ENCODE measurements around the gene KDELR1.

The KDELR1 gene

DNA sequence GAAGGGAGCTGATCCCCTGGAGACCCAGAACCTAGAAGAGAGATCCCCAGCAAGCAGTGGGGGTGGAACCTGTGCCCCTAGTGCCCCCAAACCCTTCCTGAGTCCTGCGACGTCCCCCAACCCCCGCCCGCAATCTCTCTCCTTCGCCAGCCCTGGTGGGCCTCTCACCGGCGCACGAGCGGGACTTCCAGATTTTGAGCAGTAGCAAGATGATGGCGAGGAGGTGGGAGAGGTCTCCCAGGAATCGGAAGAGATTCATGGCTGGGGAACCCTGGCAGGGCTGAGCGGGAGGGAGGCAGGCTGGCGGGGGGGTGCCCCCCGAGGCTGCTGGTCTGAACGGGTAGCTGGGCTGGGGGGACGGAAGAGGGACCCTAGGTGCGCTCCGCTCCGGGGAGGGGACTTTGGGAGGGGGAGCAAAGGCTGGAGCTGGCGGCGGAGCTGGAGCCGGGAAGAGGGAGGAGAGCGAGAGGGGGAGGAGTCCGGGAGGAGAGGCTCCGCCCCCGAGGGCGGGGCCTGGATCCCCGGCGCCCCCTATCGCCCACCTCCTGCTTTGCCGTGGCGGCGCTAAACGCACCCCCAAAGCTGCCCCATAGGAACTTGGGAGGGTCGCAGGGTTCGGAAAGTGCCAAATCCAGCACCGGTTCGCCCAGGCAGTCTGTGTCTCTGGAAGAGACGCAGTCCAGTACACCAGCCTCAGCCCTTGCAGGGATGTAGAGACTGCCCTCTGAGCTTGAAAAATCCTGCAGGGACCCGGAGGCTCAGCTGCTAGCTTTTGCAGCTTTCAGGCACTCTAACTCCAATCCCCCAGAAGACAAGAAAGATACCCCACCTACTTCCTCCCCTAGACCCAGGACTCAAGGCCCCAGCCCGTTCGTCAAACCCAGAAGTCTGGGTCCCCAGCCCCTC, at the start of gene KDELR1:
Gene KDELR1, minus strand, starts transcription at position 452 of the 906 bp plus-strand sequence. Its CDS starts 193 bp downstream, at position 259.
- TF ChIP-seq GATA3 (IDR thresholded peaks at IDR 0.05; ENCODE audit: low read depth, low read length) (no peak), GATA2 (IDR thresholded peaks at IDR 0.05; ENCODE audit: low read depth, low read length) (no peak)

GRCh38 chr19:48436586-48436985, 45.2 kb upstream of the KDELR1 start:
- TF ChIP-seq GATA2 (IDR thresholded peaks at IDR 0.05; ENCODE audit: low read depth, low read length) (no peak), GATA3 (IDR thresholded peaks at IDR 0.05; ENCODE audit: low read depth, low read length) (no peak)

GRCh38 chr19:48433337-48433736, 42.0 kb upstream of the KDELR1 start:
- TF ChIP-seq GATA2 (IDR thresholded peaks at IDR 0.05; ENCODE audit: low read depth, low read length): no peak
- no peak for TF ChIP-seq GATA3 (IDR thresholded peaks at IDR 0.05; ENCODE audit: low read depth, low read length)

GRCh38 chr19:48428670-48429069, 37.3 kb upstream of the KDELR1 start:
- no peak for TF ChIP-seq GATA3 (IDR thresholded peaks at IDR 0.05; ENCODE audit: low read depth, low read length)

GRCh38 chr19:48424694-48425219, 33.4 kb upstream of the KDELR1 start:
- TF ChIP-seq GATA3 (IDR thresholded peaks at IDR 0.05; ENCODE audit: low read depth, low read length) (no peak), GATA2 (IDR thresholded peaks at IDR 0.05; ENCODE audit: low read depth, low read length) (no peak)

DNA sequence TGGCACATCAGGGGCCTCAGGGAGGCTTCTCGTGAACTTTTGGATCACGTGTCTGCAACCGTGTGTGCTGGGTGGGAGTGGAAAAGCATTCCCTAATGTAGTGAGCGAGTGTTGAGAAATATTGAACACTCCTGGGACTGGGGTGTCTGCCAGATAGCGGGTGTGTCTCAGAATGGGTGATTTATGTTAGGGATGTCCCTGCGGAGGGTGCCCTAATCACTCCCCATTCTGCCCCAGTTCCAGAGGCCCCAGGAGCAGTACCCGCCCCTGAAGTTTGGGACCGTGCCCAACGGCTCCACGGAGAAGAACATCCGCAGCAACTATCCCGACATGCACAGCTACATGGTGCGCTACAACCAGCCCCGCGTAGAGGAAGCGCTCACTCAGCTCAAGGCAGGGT, 30.2 kb upstream of the KDELR1 start:
- no peak for TF ChIP-seq GATA3 (IDR thresholded peaks at IDR 0.05; ENCODE audit: low read depth, low read length)
- TF ChIP-seq GATA2 (IDR thresholded peaks at IDR 0.05; ENCODE audit: low read depth, low read length): no peak

- TF ChIP-seq GATA2 (IDR thresholded peaks at IDR 0.05; ENCODE audit: low read depth, low read length) (no peak), GATA3 (IDR thresholded peaks at IDR 0.05; ENCODE audit: low read depth, low read length) (no peak)
These were observed 28.0 kb upstream of the KDELR1 start for GRCh38 chr19:48419158-48419920.

- TF ChIP-seq GATA2 (IDR thresholded peaks at IDR 0.05; ENCODE audit: low read depth, low read length) (no peak), GATA3 (IDR thresholded peaks at IDR 0.05; ENCODE audit: low read depth, low read length) (no peak)
These were observed 27.1 kb upstream of the KDELR1 start for GRCh38 chr19:48418317-48419064.

GRCh38 chr19:48417421-48417820, 26.1 kb upstream of the KDELR1 start:
- TF ChIP-seq GATA3 (IDR thresholded peaks at IDR 0.05; ENCODE audit: low read depth, low read length) (no peak), GATA2 (IDR thresholded peaks at IDR 0.05; ENCODE audit: low read depth, low read length) (no peak)

DNA sequence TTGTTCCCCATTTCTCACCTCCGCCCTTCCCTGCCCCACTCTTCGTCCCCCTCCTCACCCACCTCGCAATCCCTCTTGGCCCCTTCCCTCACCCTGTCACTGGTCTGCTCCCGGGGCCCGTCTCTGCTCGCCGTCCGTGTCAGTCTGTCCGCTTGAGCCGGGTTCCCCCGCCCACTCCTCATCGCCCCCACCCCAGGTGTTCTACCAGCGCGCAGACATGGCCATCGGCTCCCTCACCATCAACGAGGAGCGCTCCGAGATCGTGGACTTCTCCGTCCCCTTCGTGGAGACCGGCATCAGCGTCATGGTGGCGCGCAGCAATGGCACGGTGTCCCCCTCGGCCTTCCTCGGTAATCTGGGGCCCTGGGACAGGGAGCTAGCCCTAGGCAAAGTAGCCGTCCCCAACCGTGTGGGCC, 24.5 kb upstream of the KDELR1 start:
- no peak for TF ChIP-seq GATA3 (IDR thresholded peaks at IDR 0.05; ENCODE audit: low read depth, low read length)
- no peak for TF ChIP-seq GATA2 (IDR thresholded peaks at IDR 0.05; ENCODE audit: low read depth, low read length)

- TF ChIP-seq GATA3 (IDR thresholded peaks at IDR 0.05; ENCODE audit: low read depth, low read length) (no peak), GATA2 (IDR thresholded peaks at IDR 0.05; ENCODE audit: low read depth, low read length) (no peak)
These were observed 24.0 kb upstream of the KDELR1 start for GRCh38 chr19:48415395-48415794.

DNA sequence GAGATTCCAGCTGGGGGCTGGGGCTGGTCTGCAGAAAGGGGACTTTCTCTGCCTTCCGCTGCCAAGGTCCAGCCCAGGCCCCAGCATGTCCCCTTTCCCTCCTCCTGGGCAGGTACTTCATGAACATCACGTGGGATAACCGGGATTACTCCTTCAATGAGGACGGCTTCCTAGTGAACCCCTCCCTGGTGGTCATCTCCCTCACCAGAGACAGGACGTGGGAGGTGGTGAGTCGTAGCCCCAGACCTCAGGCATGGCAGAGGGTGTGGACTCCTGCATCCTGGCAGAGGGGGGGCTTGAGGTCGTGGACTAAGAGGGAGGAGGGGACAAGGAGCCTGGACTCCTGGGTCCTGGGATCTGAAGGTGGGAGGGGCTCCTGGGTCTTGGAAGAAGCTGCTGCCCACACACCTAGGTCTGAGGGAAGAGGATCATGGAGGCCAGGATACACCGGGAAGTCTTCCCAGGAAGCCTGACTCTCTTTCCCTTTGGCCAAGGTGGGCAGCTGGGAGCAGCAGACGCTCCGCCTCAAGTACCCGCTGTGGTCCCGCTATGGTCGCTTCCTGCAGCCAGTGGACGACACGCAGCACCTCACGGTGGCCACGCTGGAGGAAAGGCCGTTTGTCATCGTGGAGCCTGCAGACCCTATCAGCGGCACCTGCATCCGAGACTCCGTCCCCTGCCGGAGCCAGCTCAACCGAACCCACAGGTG, 22.7 kb upstream of the KDELR1 start:
- TF ChIP-seq GATA3 (IDR thresholded peaks at IDR 0.05; ENCODE audit: low read depth, low read length) (no peak), GATA2 (IDR thresholded peaks at IDR 0.05; ENCODE audit: low read depth, low read length) (no peak)

GRCh38 chr19:48405850-48406249, 14.5 kb upstream of the KDELR1 start:
- TF ChIP-seq GATA2 (IDR thresholded peaks at IDR 0.05; ENCODE audit: low read depth, low read length) (no peak), GATA3 (IDR thresholded peaks at IDR 0.05; ENCODE audit: low read depth, low read length) (no peak)

Data from SH-SY5Y (cell line).